Neural cell (in vitro differentiated cells): Measurements from ENCODE around the gene CREB3L1. TPM values are rescaled to one million over a fixed set of nuclear protein-coding genes. Genes with fewer than 3 reads are reported as not detected.

Experiments
- H2AFZ ChIP-seq: fragments of 200-600, 300-800 bp; sonication (generic), shearing (Covaris generic); 2 replicates; pipeline ENCODE4 v1.6.0; 2014; ENCODE audit warnings: low read depth, mild to moderate bottlenecking, antibody characterized with exemption, low read length, moderate library complexity
- H3F3A ChIP-seq: fragments of 200-600 bp; shearing (Covaris generic); 2 replicates; pipeline ENCODE4 v1.6.1; 2016; ENCODE audit warnings: mild to moderate bottlenecking, moderate library complexity, mixed read lengths, antibody characterized with exemption, low read length; ENCODE audit not compliant: insufficient read depth, poor library complexity, severe bottlenecking
- H3K27ac ChIP-seq: fragments of 200-600, 300-800 bp; sonication (generic), shearing (Covaris generic); 2 replicates; pipeline ENCODE4 v1.5.1; 2014; ENCODE audit warnings: mild to moderate bottlenecking, low read length, moderate library complexity
- H3K27me3 ChIP-seq: fragments of 300-800, 200-600 bp; sonication (generic), shearing (Covaris generic); 2 replicates; pipeline ENCODE4 v1.6.0; 2014; ENCODE audit warnings: mild to moderate bottlenecking, low read depth, low read length, moderate library complexity; ENCODE audit not compliant: insufficient read depth
- H3K36me3 ChIP-seq: fragments of 300-800, 200-600 bp; sonication (generic), shearing (Covaris generic); 2 replicates; pipeline ENCODE4 v1.5.1; 2014; ENCODE audit warnings: mild to moderate bottlenecking, antibody characterized with exemption, low read length, moderate library complexity; ENCODE audit not compliant: insufficient read depth
- H3K4me2 ChIP-seq: fragments of 300-800, 200-600 bp; sonication (generic), shearing (Covaris generic); 2 replicates; pipeline ENCODE4 v1.6.0; 2014; ENCODE audit warnings: mild to moderate bottlenecking, low read length
- H3K4me3 ChIP-seq: fragments of 300-800, 200-600 bp; sonication (generic), shearing (Covaris generic); 2 replicates; pipeline ENCODE4 v1.5.1; 2014; ENCODE audit warnings: mild to moderate bottlenecking, low read length, moderate library complexity
- H3K79me2 ChIP-seq: fragments of 200-600 bp; shearing (Covaris generic); replicated peaks from 2 replicates; pipeline ENCODE4 v1.6.0; 2014; ENCODE audit warnings: mild to moderate bottlenecking, low read length, moderate library complexity; ENCODE audit not compliant: insufficient read depth
- H3K9ac ChIP-seq: fragments of 300-800, 200-600 bp; sonication (generic), shearing (Covaris generic); 2 replicates; pipeline ENCODE4 v1.6.1; 2016; ENCODE audit warnings: mild to moderate bottlenecking, low read length, mixed read lengths
- H3K9me2 ChIP-seq: fragments of 200-600 bp; shearing (Covaris generic); 2 replicates; pipeline ENCODE4 v1.6.1; 2016; ENCODE audit warnings: mild to moderate bottlenecking, low read length, mixed read lengths; ENCODE audit not compliant: insufficient read depth
- H3K9me3 ChIP-seq: fragments of 200-600, 300-800 bp; sonication (generic), shearing (Covaris generic); 2 replicates; pipeline ENCODE4 v1.6.1; 2016; ENCODE audit warnings: mild to moderate bottlenecking, mixed run types, low read length, moderate library complexity, mixed read lengths
- H4K20me1 ChIP-seq: fragments of 200-600 bp; shearing (Covaris generic); 2 replicates; pipeline ENCODE4 v1.6.1; 2016; ENCODE audit warnings: mild to moderate bottlenecking, mixed run types; ENCODE audit not compliant: insufficient read depth
- CTCF ChIP-seq: fragments of 450-650 bp; IDR thresholded peaks from 2 replicates; pipeline ENCODE4 v1.5.1; 2014; ENCODE audit warnings: antibody characterized with exemption, mild to moderate bottlenecking, moderate library complexity; ENCODE audit not compliant: poor library complexity, severe bottlenecking
- EZH2 ChIP-seq: fragments of 200-600, 300-800 bp; shearing (Covaris generic), sonication (generic); IDR thresholded peaks from 2 replicates; pipeline ENCODE4 v1.6.1; 2014; ENCODE audit warnings: antibody characterized with exemption, low read length, borderline replicate concordance, mild to moderate bottlenecking; ENCODE audit not compliant: insufficient read depth, poor library complexity, severe bottlenecking
- POLR2AphosphoS5 ChIP-seq: IDR thresholded peaks from 2 replicates; pipeline ENCODE4 v1.6.1; 2012
- RAD21 ChIP-seq: fragments of 450-650 bp; conservative IDR thresholded peaks from 2 replicates; pipeline ENCODE4 v1.6.1; 2014; ENCODE audit warnings: antibody characterized with exemption, mild to moderate bottlenecking, moderate library complexity
- SMC3 ChIP-seq: fragments of 450-650 bp; conservative IDR thresholded peaks from 2 replicates; pipeline ENCODE4 v1.6.1; 2014; ENCODE audit warnings: antibody characterized with exemption, mild to moderate bottlenecking, moderate library complexity; ENCODE audit not compliant: poor library complexity
- polyA plus RNA-seq: library from polyadenylated mRNA; depleted of rRNA; stranded (reverse); fragments of >200 nt; gene quantifications from 2 replicates; pipeline ENCODE4 v1.2.3, GENCODE V29; 2014

CREB3L1 gene
- polyA plus RNA-seq, 1 donor from 2014 or later = not detected

- Histone ChIP-seq H3K4me2 (no peak overlapping the region), H3K79me2 (no peaks in the 10 kb centered on the region), H3K9me2 (no peaks in the 10 kb centered on the region), H2AFZ (no peak overlapping the region), H3K27me3 (no peaks in the 10 kb centered on the region), H3K9me3 (no peaks in the 10 kb centered on the region), H3K9ac (no peak overlapping the region), H4K20me1 (no peaks in the 10 kb centered on the region), H3K4me3 (no peak overlapping the region), H3K36me3 (no peaks in the 10 kb centered on the region), H3F3A (no peaks in the 10 kb centered on the region), H3K27ac (no peak overlapping the region)
- no peak for TF ChIP-seq EZH2
- TF ChIP-seq POLR2AphosphoS5 = no peak
These were observed 14.1 kb downstream of the CREB3L1 start for GRCh38 chr11:46291441-46292150.

- Histone ChIP-seq H3K4me2 (no peak overlapping the region), H4K20me1 (no peaks in the 10 kb centered on the region), H3K9me2 (no peaks in the 10 kb centered on the region), H3K27me3 (no peaks in the 10 kb centered on the region), H3K27ac (no peak overlapping the region), H3F3A (no peaks in the 10 kb centered on the region), H3K9me3 (no peaks in the 10 kb centered on the region), H3K79me2 (no peaks in the 10 kb centered on the region), H3K4me3 (no peak overlapping the region), H3K36me3 (no peaks in the 10 kb centered on the region), H2AFZ (no peak overlapping the region), H3K9ac (no peak overlapping the region)
- no peak for TF ChIP-seq POLR2AphosphoS5
- no peak for TF ChIP-seq EZH2
- no peak for TF ChIP-seq SMC3
These were observed 15.6 kb downstream of the CREB3L1 start for GRCh38 chr11:46293066-46293465.

- Histone ChIP-seq H3K9me2 (no peaks in the 10 kb centered on the region), H3K4me2 (no peak overlapping the region), H3K4me3 (no peak overlapping the region), H3F3A (no peaks in the 10 kb centered on the region), H3K36me3 (no peaks in the 10 kb centered on the region), H3K9ac (no peak overlapping the region), H3K27ac (no peak overlapping the region), H3K79me2 (no peaks in the 10 kb centered on the region), H3K9me3 (no peaks in the 10 kb centered on the region), H2AFZ (no peak overlapping the region), H3K27me3 (no peaks in the 10 kb centered on the region), H4K20me1 (no peaks in the 10 kb centered on the region)
- TF ChIP-seq POLR2AphosphoS5 = no peak
- TF ChIP-seq RAD21 = no peak
- no peak for TF ChIP-seq CTCF
These were observed 16.2 kb downstream of the CREB3L1 start for GRCh38 chr11:46293641-46294103.
